Panc1 (cell line): Measurements from ENCODE around the gene GNA12. TPM values are rescaled to one million over a fixed set of nuclear protein-coding genes. Genes with fewer than 3 reads are reported as not detected.

ENCODE experiments used
- ATAC-seq: fragments of 200-7000 bp; cut with Tn5 transposase; 2 replicates; pipeline ENCODE4 v1.9.1; 2020; ENCODE audit warnings: mild to moderate bottlenecking, moderate library complexity
- BruUV-seq: library from RNA; stranded (reverse); fragments of 400-500 nt; replicated peaks from 2 replicates; lab custom pipeline; 2021; lab: Mats Ljungman, UMichigan
- CTCF ChIA-PET: fragments of 300-600 bp; sonication (Branson Sonifier 250); formaldehyde crosslinking; loops from one replicate; lab custom pipeline; 2022; ENCODE audit warnings: antibody characterized with exemption; lab: Charles Lee
- POLR2A ChIA-PET: fragments of 300-600 bp; sonication (Branson Sonifier 250); formaldehyde crosslinking; loops from one replicate; lab custom pipeline; 2022; ENCODE audit warnings: antibody characterized with exemption; lab: Charles Lee
- DNase-seq: peaks from one replicate; pipeline ENCODE4 v3.0.0-alpha.2; 2010; ENCODE audit warnings: low read depth, low spot score
- H3K27ac ChIP-seq: 2 replicates; pipeline ENCODE4 v1.5.1; 2011; ENCODE audit warnings: mild to moderate bottlenecking, low read length, inconsistent platforms
- H3K27me3 ChIP-seq: fragments of 200-500 bp; sonication (Bioruptor generic); 2 replicates; pipeline ENCODE4 v1.6.0; 2014; ENCODE audit warnings: low read length, inconsistent platforms; ENCODE audit not compliant: control insufficient read depth, insufficient read depth
- H3K36me3 ChIP-seq: fragments of 200-500 bp; sonication (Bioruptor generic); 2 replicates; pipeline ENCODE4 v1.5.1; 2014; ENCODE audit warnings: inconsistent platforms, mild to moderate bottlenecking, low read length, moderate library complexity; ENCODE audit not compliant: control insufficient read depth, insufficient read depth
- H3K4me1 ChIP-seq: 2 replicates; pipeline ENCODE4 v1.5.1; 2011; ENCODE audit warnings: inconsistent platforms, mild to moderate bottlenecking, low read length, moderate library complexity; ENCODE audit not compliant: control insufficient read depth, insufficient read depth
- H3K4me3 ChIP-seq, 2 experiments: 2 replicates each; pipeline ENCODE4 v1.5.1; 2011 to 2012; ENCODE audit warnings: low read depth in 2 of 2, low read length in 2 of 2, mild to moderate bottlenecking in 2 of 2, inconsistent platforms in 1 of 2, moderate library complexity in 1 of 2
- H3K9me3 ChIP-seq: fragments of 200-500 bp; sonication (Bioruptor generic); 2 replicates; pipeline ENCODE4 v1.5.1; 2014; ENCODE audit warnings: low read depth, mild to moderate bottlenecking, inconsistent platforms, low read length, moderate library complexity; ENCODE audit not compliant: control insufficient read depth, insufficient read depth
- POLR2AphosphoS5 ChIP-seq: IDR thresholded peaks from 2 replicates; pipeline ENCODE4 v1.6.1; 2012; ENCODE audit warnings: mild to moderate bottlenecking, low read depth, low read length, moderate library complexity
- REST ChIP-seq, 2 experiments: IDR thresholded peaks; 2 replicates each; pipeline ENCODE4 v1.6.1; 2011 to 2012; ENCODE audit warnings: low read depth in 2 of 2, control low read depth in 1 of 2, low read length in 1 of 2, mild to moderate bottlenecking in 1 of 2, moderate library complexity in 1 of 2; ENCODE audit not compliant: insufficient read depth in 1 of 2
- SIN3A ChIP-seq: IDR thresholded peaks from 2 replicates; pipeline ENCODE4 v1.6.1; 2012; ENCODE audit warnings: low read depth, mild to moderate bottlenecking, low read length, moderate library complexity, borderline replicate concordance; ENCODE audit not compliant: insufficient read depth
- TCF7L2 ChIP-seq: IDR thresholded peaks from 2 replicates; pipeline ENCODE4 v1.6.1; 2011; ENCODE audit warnings: mild to moderate bottlenecking, low read depth, low read length, inconsistent platforms
- in situ Hi-C: cut with HindIII; loops from 2 replicates; pipeline ENCODE4 v1.10.0; 2016; ENCODE audit warnings: low sequenced_read_pairs, low pct_unique_long_range_greater_than_20kb
- intact Hi-C: fragments of 100-400 bp; cut with micrococcal nuclease; formaldehyde crosslinking; loops from one replicate; pipeline ENCODE4 v1.10.0; 2022; ENCODE audit not compliant: unreplicated experiment
- total RNA-seq: library from RNA; stranded (reverse); gene quantifications from one replicate; pipeline ENCODE4 v1.2.1, GENCODE V29; 2021; ENCODE audit not compliant: unreplicated experiment
- TF ChIP-seq, protein P1 (sequence below): fragments of 450-650 bp; IDR thresholded peaks from 2 replicates; pipeline ENCODE4 v1.5.1; 2017; ENCODE audit warnings: mild to moderate bottlenecking

GNA12 gene
- total RNA-seq, 1 experiment from 2014 or later, result 139 TPM

DNA sequence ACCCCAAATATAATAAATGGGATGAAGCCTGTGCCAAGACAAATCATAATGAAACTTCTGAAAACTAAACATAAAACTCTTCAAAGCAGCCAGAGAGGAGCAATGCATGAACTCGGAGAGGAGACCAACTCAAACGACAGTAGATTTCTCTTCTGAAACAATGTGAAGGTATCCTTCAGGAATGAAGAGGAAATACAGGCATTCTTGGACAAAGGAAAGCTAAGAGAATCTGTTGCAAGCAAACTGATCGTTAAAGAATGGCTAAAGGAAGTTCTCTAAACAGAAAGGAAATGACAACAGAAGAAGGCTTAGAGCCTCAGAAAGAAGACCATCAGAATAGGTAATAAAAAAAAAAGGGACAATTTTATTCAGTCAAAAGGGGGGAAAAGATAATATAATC, 6.6 kb downstream of the GNA12 start:
- H3K4me1 ChIP-seq, result peaks cover 37% of the 10 kb centered on the region
- in situ Hi-C loops (no loop called here), intact Hi-C loops (no loop called here)
- CTCF ChIA-PET, result no interaction called here
- no peak for DNase-seq
- no peak for ATAC-seq
- no peak overlapping the region for H3K4me3 ChIP-seq
- peak overlapping the region; percentile 15 for H3K27ac ChIP-seq
- H3K36me3 ChIP-seq, result no peaks in the 10 kb centered on the region; the same call in 1 of the 2 replicates
- TF ChIP-seq REST (IDR thresholded peaks at IDR 0.05; ENCODE audit: insufficient read depth in 1 of 2, low read depth in 2 of 2, low read length in 1 of 2) (no peak), TCF7L2 (no peak), POLR2AphosphoS5 (no peak), SIN3A (no peak)
- TF ChIP-seq, protein P1, sequence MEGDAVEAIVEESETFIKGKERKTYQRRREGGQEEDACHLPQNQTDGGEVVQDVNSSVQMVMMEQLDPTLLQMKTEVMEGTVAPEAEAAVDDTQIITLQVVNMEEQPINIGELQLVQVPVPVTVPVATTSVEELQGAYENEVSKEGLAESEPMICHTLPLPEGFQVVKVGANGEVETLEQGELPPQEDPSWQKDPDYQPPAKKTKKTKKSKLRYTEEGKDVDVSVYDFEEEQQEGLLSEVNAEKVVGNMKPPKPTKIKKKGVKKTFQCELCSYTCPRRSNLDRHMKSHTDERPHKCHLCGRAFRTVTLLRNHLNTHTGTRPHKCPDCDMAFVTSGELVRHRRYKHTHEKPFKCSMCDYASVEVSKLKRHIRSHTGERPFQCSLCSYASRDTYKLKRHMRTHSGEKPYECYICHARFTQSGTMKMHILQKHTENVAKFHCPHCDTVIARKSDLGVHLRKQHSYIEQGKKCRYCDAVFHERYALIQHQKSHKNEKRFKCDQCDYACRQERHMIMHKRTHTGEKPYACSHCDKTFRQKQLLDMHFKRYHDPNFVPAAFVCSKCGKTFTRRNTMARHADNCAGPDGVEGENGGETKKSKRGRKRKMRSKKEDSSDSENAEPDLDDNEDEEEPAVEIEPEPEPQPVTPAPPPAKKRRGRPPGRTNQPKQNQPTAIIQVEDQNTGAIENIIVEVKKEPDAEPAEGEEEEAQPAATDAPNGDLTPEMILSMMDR, result no peak
- H3K9me3 ChIP-seq, result no peaks in the 10 kb centered on the region
- no peaks in the 10 kb centered on the region for H3K27me3 ChIP-seq
- POLR2A ChIA-PET, result no interaction called here
- BruUV-seq, result no TSS peak

- no peak for TF ChIP-seq POLR2AphosphoS5
- TF ChIP-seq TCF7L2, result no peak
- TF ChIP-seq REST (IDR thresholded peaks at IDR 0.05; ENCODE audit: insufficient read depth in 1 of 2, low read depth in 2 of 2, low read length in 1 of 2), result no peak
- no peak for TF ChIP-seq SIN3A
- TF ChIP-seq, protein P1, result no peak
- ChIA-PET CTCF (no interaction called here), POLR2A (no interaction called here)
- no peaks in the 10 kb centered on the region; the same call in 1 of the 2 replicates for H3K36me3 ChIP-seq
- in situ Hi-C loops, result no loop called here
- no peaks in the 10 kb centered on the region for H3K27me3 ChIP-seq
- BruUV-seq, result no TSS peak
- no peak overlapping the region for H3K4me3 ChIP-seq
- DNase-seq (no peak), ATAC-seq (no peak)
- intact Hi-C loops, result no loop called here
- H3K9me3 ChIP-seq, result no peaks in the 10 kb centered on the region
- H3K27ac ChIP-seq, result no peak overlapping the region
- H3K4me1 ChIP-seq, result peaks cover 21% of the 10 kb centered on the region
These were observed 9.2 kb downstream of the GNA12 start for GRCh38 chr7:2834748-2835441.
